Uterus (tissue), 2 donors: ENCODE results near the gene SRSF4.

ENCODE experiments used
- POLR2A ChIP-seq, 2 donors: fragments of 450-650 bp; IDR thresholded peaks; one replicate each; pipeline ENCODE4 v1.6.1; 2016; ENCODE audit warnings: antibody characterized with exemption in 2 of 2, mild to moderate bottlenecking in 1 of 2, moderate library complexity in 1 of 2
- TF ChIP-seq, protein P1 (sequence below), 4 experiments: fragments of 200-600 bp in 2 of 4; fragments of 450-650 bp in 2 of 4; sonication (generic) in 2 of 4; IDR thresholded peaks; one replicate each; pipeline ENCODE4 v1.5.1; 2016 to 2019; ENCODE audit warnings: antibody characterized with exemption in 4 of 4, mild to moderate bottlenecking in 2 of 4, moderate library complexity in 1 of 4

DNA sequence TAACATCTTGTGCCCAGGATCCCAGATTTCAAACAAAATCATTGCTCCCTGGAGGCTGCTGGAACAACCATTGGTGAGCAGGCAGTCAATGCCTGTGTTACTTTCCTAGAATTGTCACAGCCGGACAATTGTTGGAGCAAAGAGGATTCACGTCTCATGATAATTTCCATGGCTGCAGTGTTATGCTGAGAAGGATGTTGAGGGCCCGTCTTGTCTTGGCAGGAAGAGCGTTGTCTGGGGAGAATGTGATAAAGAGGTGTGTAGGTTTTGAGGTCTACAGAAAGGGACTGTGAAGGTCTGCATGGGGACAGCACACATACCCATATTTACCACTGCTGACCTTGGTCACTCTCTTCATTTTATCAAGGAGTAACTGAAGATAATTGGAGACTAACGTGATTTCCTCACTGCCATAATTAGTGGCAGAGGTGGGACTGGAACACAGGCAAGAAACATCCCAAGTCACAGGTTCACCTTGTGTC is 42.7 kb upstream of the SRSF4 start:
- TF ChIP-seq, protein P1, sequence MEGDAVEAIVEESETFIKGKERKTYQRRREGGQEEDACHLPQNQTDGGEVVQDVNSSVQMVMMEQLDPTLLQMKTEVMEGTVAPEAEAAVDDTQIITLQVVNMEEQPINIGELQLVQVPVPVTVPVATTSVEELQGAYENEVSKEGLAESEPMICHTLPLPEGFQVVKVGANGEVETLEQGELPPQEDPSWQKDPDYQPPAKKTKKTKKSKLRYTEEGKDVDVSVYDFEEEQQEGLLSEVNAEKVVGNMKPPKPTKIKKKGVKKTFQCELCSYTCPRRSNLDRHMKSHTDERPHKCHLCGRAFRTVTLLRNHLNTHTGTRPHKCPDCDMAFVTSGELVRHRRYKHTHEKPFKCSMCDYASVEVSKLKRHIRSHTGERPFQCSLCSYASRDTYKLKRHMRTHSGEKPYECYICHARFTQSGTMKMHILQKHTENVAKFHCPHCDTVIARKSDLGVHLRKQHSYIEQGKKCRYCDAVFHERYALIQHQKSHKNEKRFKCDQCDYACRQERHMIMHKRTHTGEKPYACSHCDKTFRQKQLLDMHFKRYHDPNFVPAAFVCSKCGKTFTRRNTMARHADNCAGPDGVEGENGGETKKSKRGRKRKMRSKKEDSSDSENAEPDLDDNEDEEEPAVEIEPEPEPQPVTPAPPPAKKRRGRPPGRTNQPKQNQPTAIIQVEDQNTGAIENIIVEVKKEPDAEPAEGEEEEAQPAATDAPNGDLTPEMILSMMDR (IDR thresholded peaks at IDR 0.05), result no peak
- no peak for TF ChIP-seq POLR2A (IDR thresholded peaks at IDR 0.05)
